Fibroblast of pulmonary artery (primary cell): ENCODE results near the gene SAT1.
"Not testable (repeated sequence)": the region's sequence is repeated elsewhere in the genome, so short reads cannot be mapped to it uniquely, and the experiment has no call there.

Experiments
- DNase-seq: peaks from one replicate; pipeline ENCODE4 v3.0.0-alpha.2; 2010; ENCODE audit warnings: low read depth
- H3K4me3 ChIP-seq: replicated peaks from 2 replicates; pipeline ENCODE4 v1.5.1; 2011; ENCODE audit warnings: low read depth, mild to moderate bottlenecking, control low read depth, low read length, moderate library complexity
- CTCF ChIP-seq: IDR thresholded peaks from 2 replicates; pipeline ENCODE4 v1.5.1; 2011; ENCODE audit warnings: mild to moderate bottlenecking, control low read depth, low read length, inconsistent platforms; ENCODE audit errors: missing control alignments

SAT1 gene

GRCh38 chrX:23764188-23764984 is 18.6 kb upstream of the SAT1 start:
- H3K4me3 ChIP-seq, result no peak overlapping the region
- no peak for TF ChIP-seq CTCF
- DNase-seq, result no peak

GRCh38 chrX:23765449-23765848 is 17.5 kb upstream of the SAT1 start:
- no peak for DNase-seq
- TF ChIP-seq CTCF, result no peak

DNA sequence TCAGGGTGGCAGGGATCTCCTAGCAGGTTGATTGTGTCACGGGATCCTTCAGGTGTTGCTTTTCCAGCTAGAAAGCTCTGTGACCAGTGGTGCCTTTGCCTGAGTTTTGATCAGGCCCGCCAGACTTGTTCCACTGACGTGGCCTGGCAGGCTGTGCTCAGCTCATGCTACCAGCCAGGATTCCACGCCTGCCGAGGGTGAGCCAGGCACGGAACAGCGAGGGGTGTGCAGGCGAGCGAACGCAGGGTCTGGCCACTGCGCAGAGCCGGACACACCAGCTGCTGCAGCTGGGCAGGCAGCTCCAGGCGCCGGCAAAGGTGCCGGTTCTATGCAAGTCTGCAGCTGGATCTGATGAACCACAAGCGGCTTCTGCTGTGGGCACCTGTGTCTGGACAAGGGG is 17.1 kb upstream of the SAT1 start:
- no peak for DNase-seq
- no peak overlapping the region for H3K4me3 ChIP-seq
- no peak for TF ChIP-seq CTCF

More at GRCh38 chrX:23765449-23765848, 17.5 kb upstream of the SAT1 start:
- H3K4me3 ChIP-seq, result no peak overlapping the region

DNA sequence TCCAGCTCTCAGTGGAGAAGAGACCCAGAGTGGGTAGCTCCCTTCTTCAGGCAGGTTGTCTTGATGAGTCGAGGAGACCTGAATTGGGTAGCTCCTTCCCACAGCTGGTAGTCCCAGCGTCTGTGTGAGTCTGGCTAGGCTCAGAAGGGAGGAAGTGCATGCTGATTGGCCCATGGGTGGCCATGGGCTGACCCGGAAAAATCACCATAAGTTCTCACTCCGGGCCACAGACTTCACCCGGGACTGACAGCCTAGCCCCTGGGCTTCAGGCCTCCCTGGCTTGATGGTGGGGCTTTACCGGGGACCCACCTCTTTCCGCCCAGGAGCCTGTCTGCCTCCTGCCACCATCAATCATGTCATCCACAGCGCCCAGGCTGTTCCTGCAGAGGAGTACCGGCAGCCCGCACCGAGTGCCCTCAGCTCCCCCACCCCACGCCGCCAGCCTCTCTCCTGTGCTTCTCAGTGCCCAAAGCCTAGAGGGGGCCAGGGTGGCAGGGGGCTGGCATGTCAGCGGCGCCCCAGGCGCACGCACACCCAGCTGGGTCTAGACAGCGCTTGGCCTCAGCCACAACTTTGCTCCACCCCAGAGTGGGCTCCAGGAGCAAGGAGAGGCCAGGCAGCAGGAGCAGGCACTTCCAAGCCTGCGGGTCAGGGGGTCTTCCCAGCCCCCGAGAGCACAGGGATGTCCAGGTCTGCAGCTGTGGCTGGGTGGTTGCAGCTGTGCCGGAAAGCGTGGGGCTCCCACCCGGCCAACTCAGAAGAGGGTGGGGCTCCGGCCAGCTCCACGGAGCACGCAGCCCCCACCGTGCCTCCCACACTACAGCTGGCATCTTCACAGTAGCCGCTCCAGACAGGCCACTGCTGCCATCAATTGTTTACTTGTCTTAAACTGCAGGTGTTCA is 16.1 kb upstream of the SAT1 start:
- no peak overlapping the region for H3K4me3 ChIP-seq
- no peak for TF ChIP-seq CTCF
- no peak for DNase-seq

- no peak for DNase-seq
- no peak overlapping the region for H3K4me3 ChIP-seq
- TF ChIP-seq CTCF, result no peak
These were observed 12.8 kb upstream of the SAT1 start for GRCh38 chrX:23770142-23770541.

DNA sequence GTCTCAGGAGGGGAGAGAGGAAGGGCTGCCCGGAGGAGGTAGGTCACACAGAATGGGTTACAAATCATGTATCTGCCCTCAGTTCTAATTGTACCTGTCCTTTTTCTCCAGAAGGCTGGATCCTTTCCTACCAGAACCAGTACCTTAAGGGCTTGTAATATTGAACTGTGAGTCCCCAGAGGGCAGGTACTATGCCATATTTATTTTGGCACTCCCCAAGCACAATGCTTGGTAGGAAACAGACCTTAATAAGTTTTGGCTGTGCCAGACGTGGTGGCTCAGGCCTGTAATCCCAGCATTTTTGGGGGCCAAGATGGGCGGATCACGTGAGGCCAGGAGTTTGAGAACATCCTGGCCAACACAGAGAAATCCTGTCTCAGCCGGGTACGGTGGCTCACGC is 11.9 kb upstream of the SAT1 start:
- not testable (repeated sequence) for DNase-seq, H3K4me3 ChIP-seq

DNA sequence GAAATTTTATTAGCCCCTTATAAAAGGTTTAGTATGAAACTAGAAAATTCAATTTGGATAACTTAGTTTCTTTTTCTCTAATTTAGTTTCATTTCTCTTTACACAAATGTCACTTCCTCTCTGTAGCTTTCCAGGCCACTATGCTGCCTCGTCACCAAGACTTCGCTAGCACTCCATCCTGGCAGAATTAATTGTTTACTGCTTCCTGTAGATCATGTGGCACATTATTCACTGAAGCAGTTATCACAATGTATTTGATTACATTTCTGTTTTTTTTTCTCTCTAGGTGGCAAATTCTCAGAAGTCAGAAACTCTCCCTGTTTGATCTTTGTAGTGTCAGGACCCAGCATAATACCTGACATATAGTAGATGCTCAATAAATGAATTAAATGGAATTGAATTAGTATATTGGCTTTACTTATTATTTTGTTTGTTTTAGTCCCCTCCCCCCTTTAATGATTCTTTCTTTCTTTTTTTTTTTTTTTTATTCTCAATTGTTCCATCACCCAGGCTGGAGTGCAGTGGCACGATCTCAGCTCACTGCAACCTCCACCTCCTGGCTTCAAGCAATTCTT is 9.3 kb upstream of the SAT1 start:
- DNase-seq, result no peak
- no peak for TF ChIP-seq CTCF
- no peak overlapping the region for H3K4me3 ChIP-seq
